Measurements from ENCODE around the gene PHLDB2. TPM values are rescaled to one million over a fixed set of nuclear protein-coding genes. Genes with fewer than 3 reads are reported as not detected.
A peak's percentile ranks its signal among the peaks of the same experiment; 100 is the strongest.

PHLDB2 gene
- total and polyA plus RNA-seq, 2 of the 8 experiments (the other 6 are each of a cell fraction or from before 2014, with no cell fraction given), result 5.8 to 22.6 TPM

DNA sequence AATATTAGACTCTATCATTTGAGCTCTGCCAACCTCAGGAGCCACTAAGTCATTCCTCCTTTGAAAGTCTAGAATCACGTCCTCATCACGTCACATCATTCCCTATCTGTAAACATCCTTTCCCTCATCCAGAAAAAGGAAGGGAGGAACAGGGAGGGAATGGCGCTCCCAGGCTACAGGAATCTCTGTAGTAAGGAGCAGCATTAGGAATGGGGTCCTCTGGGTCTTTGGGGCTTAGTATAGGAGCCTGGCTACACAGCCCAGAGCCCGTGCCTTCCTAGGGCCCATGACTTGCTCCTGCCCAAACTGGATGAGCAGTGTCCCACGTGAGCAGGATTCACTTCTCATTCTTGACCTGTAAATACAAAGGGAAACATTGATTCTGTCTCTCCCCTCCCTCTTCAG lies 141.3 kb downstream of the PHLDB2 start:
- H3K56ac ChIP-seq (replicated peaks; ENCODE audit: insufficient read length, low read depth, low read length), result no peak overlapping the region
- H2AK5ac ChIP-seq (ENCODE audit: low read depth, low read length), result 0 out of 2 replicates have a peak overlapping the region, but pooled peaks have one; percentile 15
- H3K23ac ChIP-seq (ENCODE audit: insufficient read length), result no peak overlapping the region
- H3K4ac ChIP-seq (replicated peaks; ENCODE audit: insufficient read length, low read depth, low read length), result no peak overlapping the region
- no peaks in the 10 kb centered on the region for H3K79me1 ChIP-seq (ENCODE audit: low read depth, low read length)
- no peak overlapping the region for H4K91ac ChIP-seq (replicated peaks; ENCODE audit: insufficient read length, low read length)
- no peak overlapping the region for H3K14ac ChIP-seq (ENCODE audit: insufficient read length)
- ChIA-PET CTCF (ENCODE audit: partially characterized antibody) (interaction anchor here (1.4 to 21.3 kb wide), 7 partner anchors 10 to 285 kb away, joined by 3 to 384 read pairs (median 7); partner anchors contain the start of gene ABHD10), POLR2A (ENCODE audit: partially characterized antibody) (interaction anchor here (0.7 to 4.1 kb wide), 6 partner anchors 8 to 283 kb away, joined by 3 to 22 read pairs (median 8); partner anchors contain the start of gene ABHD10)
- H2BK5ac ChIP-seq (ENCODE audit: low read depth, low read length), result no peak overlapping the region
- H2AFZ ChIP-seq (ENCODE audit: low read length), result no peak overlapping the region
- no peak for DNase-seq (ENCODE audit: low read depth in 1 of 2, low spot score in 2 of 2)
- H3K4me3 ChIP-seq (ENCODE audit: extremely low read depth in 1 of 4, insufficient read depth in 2 of 4, low read depth in 3 of 4, low read length in 4 of 4), result peak overlapping the region in 2 of 4 experiments; percentile 7 to 70; a peak in 5 of 8 replicates
- peaks cover 0 to 2% (median 1%) of the 10 kb centered on the region in 4 experiments; a peak in 3 of 8 replicates for H3K36me3 ChIP-seq (ENCODE audit: control insufficient read depth in 2 of 4, insufficient read depth in 4 of 4, low read length in 3 of 4)
- no peak overlapping the region for H2BK120ac ChIP-seq (replicated peaks; ENCODE audit: low read depth, low read length)
- no peak overlapping the region for H4K5ac ChIP-seq (ENCODE audit: insufficient read length, low read depth, low read length)
- no peak overlapping the region for H3K27ac ChIP-seq (ENCODE audit: low read depth, low read length)
- H3K4me1 ChIP-seq (replicated peaks in 1 of 4; ENCODE audit: control insufficient read depth in 3 of 4, insufficient read depth in 4 of 4, low read length in 3 of 4), result peaks cover 3 to 10% (median 6%) of the 10 kb centered on the region in 4 experiments; a peak in 5 of 7 replicates
- WGBS, 2 experiments (ENCODE audit: extremely low coverage in 1 of 2, insufficient coverage in 1 of 2, insufficient read length in 1 of 2, insufficient replicate concordance in 2 of 2, low coverage in 1 of 2, low lambda C conversion rate in 2 of 2, missing lambda C conversion rate in 1 of 2), result 70% methylated on average over 5 of the region's 5 CpGs; no CpG with 5 or more reads in 1 of the 2 experiments
- no peak for FAIRE-seq
- no peaks in the 10 kb centered on the region for H3K9me3 ChIP-seq (ENCODE audit: insufficient read depth in 2 of 2, low read depth in 1 of 2, low read length in 1 of 2)
- no peak overlapping the region for H2BK20ac ChIP-seq (ENCODE audit: low read length)
- H3K9ac ChIP-seq (replicated peaks in 1 of 4; ENCODE audit: extremely low read depth in 1 of 4, low read depth in 3 of 4, low read length in 3 of 4), result no peak overlapping the region
- H4K8ac ChIP-seq (ENCODE audit: extremely low read depth, insufficient read depth, low read length), result no peak overlapping the region
- H2BK12ac ChIP-seq (ENCODE audit: low read depth, low read length), result no peak overlapping the region; the same call in 1 of the 2 replicates
- H3K4me2 ChIP-seq (ENCODE audit: insufficient read depth in 1 of 2, low read depth in 2 of 2, low read length in 2 of 2), result peak overlapping the region; percentile 85 to 92
- TF ChIP-seq BCL11A (IDR thresholded peaks at IDR 0.05; ENCODE audit: low read depth in 2 of 2, low read length in 2 of 2), result no peak
- no peak for TF ChIP-seq SRF (IDR thresholded peaks at IDR 0.05; ENCODE audit: low read depth, low read length)
- H2BK15ac ChIP-seq (ENCODE audit: low read length), result no peak overlapping the region
- H3K18ac ChIP-seq (ENCODE audit: extremely low read depth, low read length), result no peak overlapping the region
- H3K79me2 ChIP-seq (ENCODE audit: control insufficient read depth in 1 of 2, insufficient read depth in 2 of 2, low read length in 2 of 2), result no peaks in the 10 kb centered on the region
- H3K27me3 ChIP-seq (replicated peaks in 1 of 4; ENCODE audit: control insufficient read depth in 3 of 4, extremely low read depth in 1 of 4, insufficient read depth in 3 of 4, low read length in 3 of 4), result peaks cover 1 to 22% (median 9%) of the 10 kb centered on the region in 4 experiments; a peak in 4 of 7 replicates
- H4K20me1 ChIP-seq (replicated peaks in 1 of 2; ENCODE audit: control insufficient read depth in 1 of 2, insufficient read depth in 2 of 2, low read length in 2 of 2), result peaks cover 3% of the 10 kb centered on the region in 2 experiments
- peaks cover 12% of the 10 kb centered on the region for H3K23me2 ChIP-seq (ENCODE audit: low read depth, low read length)

Data from H1 (cell line).